H9 (cell line): ENCODE results near the gene TIMELESS. TPM values are rescaled to one million over a fixed set of nuclear protein-coding genes. Genes with fewer than 3 reads are reported as not detected.

Experiments
- DNase-seq: peaks from one replicate; pipeline ENCODE4 v3.0.0-alpha.2; 2017
- H2AFZ ChIP-seq: one replicate; pipeline ENCODE4 v1.6.1; 2013; ENCODE audit warnings: mild to moderate bottlenecking, low read length, control low read depth, moderate library complexity
- H2AK5ac ChIP-seq: 2 replicates; pipeline ENCODE4 v1.6.1; 2013; ENCODE audit warnings: low read length, control low read depth, mixed read lengths; ENCODE audit not compliant: insufficient read length
- H2BK120ac ChIP-seq: one replicate; pipeline ENCODE4 v1.6.1; 2013; ENCODE audit warnings: low read depth, mild to moderate bottlenecking, low read length, control low read depth, inconsistent platforms; ENCODE audit not compliant: poor library complexity, severe bottlenecking
- H2BK12ac ChIP-seq: 2 replicates; pipeline ENCODE4 v1.6.1; 2013; ENCODE audit warnings: low read length, control low read depth, mixed read lengths, low read depth; ENCODE audit not compliant: insufficient read length
- H2BK15ac ChIP-seq: 2 replicates; pipeline ENCODE4 v1.6.1; 2013; ENCODE audit warnings: low read depth, low read length, control low read depth
- H2BK20ac ChIP-seq: one replicate; pipeline ENCODE4 v1.6.1; 2013; ENCODE audit warnings: low read depth, mild to moderate bottlenecking, low read length, control low read depth, inconsistent platforms; ENCODE audit not compliant: poor library complexity, severe bottlenecking
- H2BK5ac ChIP-seq: 2 replicates; pipeline ENCODE4 v1.6.1; 2013; ENCODE audit warnings: low read length, control low read depth, mixed read lengths; ENCODE audit not compliant: insufficient read length
- H3K14ac ChIP-seq: 2 replicates; pipeline ENCODE4 v1.6.1; 2013; ENCODE audit warnings: low read length, control low read depth; ENCODE audit not compliant: insufficient read depth
- H3K18ac ChIP-seq: 2 replicates; pipeline ENCODE4 v1.6.1; 2013; ENCODE audit warnings: low read depth, mild to moderate bottlenecking, mixed read lengths, low read length, control low read depth; ENCODE audit not compliant: insufficient read length
- H3K23ac ChIP-seq: 2 replicates; pipeline ENCODE4 v1.6.1; 2013; ENCODE audit warnings: low read length, control low read depth, mixed read lengths, low read depth; ENCODE audit not compliant: insufficient read length
- H3K23me2 ChIP-seq: 2 replicates; pipeline ENCODE4 v1.6.1; 2013; ENCODE audit warnings: low read depth, mild to moderate bottlenecking, mixed read lengths, low read length, control low read depth; ENCODE audit not compliant: insufficient read length, poor library complexity, severe bottlenecking
- H3K27ac ChIP-seq: 2 replicates; pipeline ENCODE4 v1.5.1; 2013; ENCODE audit warnings: low read length, control low read depth, mixed read lengths, low read depth; ENCODE audit not compliant: insufficient read length
- H3K27me3 ChIP-seq: 2 replicates; pipeline ENCODE4 v1.6.1; 2013; ENCODE audit warnings: low read length, control low read depth, inconsistent platforms; ENCODE audit not compliant: insufficient read depth
- H3K4ac ChIP-seq: 2 replicates; pipeline ENCODE4 v1.6.1; 2013; ENCODE audit warnings: low read depth, mild to moderate bottlenecking, control low read depth, inconsistent platforms, low read length, moderate library complexity
- H3K4me1 ChIP-seq: 2 replicates; pipeline ENCODE4 v1.6.1; 2013; ENCODE audit warnings: low read length, control low read depth, inconsistent platforms; ENCODE audit not compliant: insufficient read depth
- H3K4me2 ChIP-seq: 2 replicates; pipeline ENCODE4 v1.6.1; 2013; ENCODE audit warnings: low read length, control low read depth, mixed read lengths; ENCODE audit not compliant: insufficient read length, insufficient read depth
- H3K56ac ChIP-seq: 2 replicates; pipeline ENCODE4 v1.6.1; 2013; ENCODE audit warnings: low read depth, mild to moderate bottlenecking, mixed read lengths, low read length, control low read depth; ENCODE audit not compliant: insufficient read length
- H3K79me1 ChIP-seq: 2 replicates; pipeline ENCODE4 v1.6.1; 2013; ENCODE audit warnings: low read depth, mild to moderate bottlenecking, moderate library complexity, low read length, control low read depth, inconsistent platforms; ENCODE audit not compliant: insufficient read depth, poor library complexity, severe bottlenecking
- H3K79me2 ChIP-seq: 2 replicates; pipeline ENCODE4 v1.6.1; 2013; ENCODE audit warnings: low read length, control low read depth, inconsistent platforms; ENCODE audit not compliant: insufficient read depth
- H3K9ac ChIP-seq: 2 replicates; pipeline ENCODE4 v1.6.1; 2013; ENCODE audit warnings: low read length, control low read depth, mixed read lengths; ENCODE audit not compliant: insufficient read length; ENCODE audit errors: extremely low read depth
- H3K9me3 ChIP-seq: one replicate; pipeline ENCODE4 v1.6.1; 2013; ENCODE audit warnings: low read depth, low read length, inconsistent platforms; ENCODE audit not compliant: control insufficient read depth
- H3T11ph ChIP-seq: one replicate; pipeline ENCODE4 v1.6.1; 2013; ENCODE audit warnings: mild to moderate bottlenecking, low read length, control low read depth, inconsistent platforms
- H4K20me1 ChIP-seq: one replicate; pipeline ENCODE4 v1.6.1; 2013; ENCODE audit not compliant: control insufficient read depth, insufficient read length, insufficient read depth
- H4K5ac ChIP-seq: 2 replicates; pipeline ENCODE4 v1.6.1; 2013; ENCODE audit warnings: low read depth, mild to moderate bottlenecking, mixed read lengths, low read length, control low read depth; ENCODE audit not compliant: insufficient read length
- H4K8ac ChIP-seq: replicated peaks from 2 replicates; pipeline ENCODE4 v1.6.1; 2013; ENCODE audit warnings: low read length, control low read depth, mixed read lengths, low read depth; ENCODE audit not compliant: insufficient read length
- H4K91ac ChIP-seq: 2 replicates; pipeline ENCODE4 v1.6.1; 2013; ENCODE audit warnings: low read depth, mild to moderate bottlenecking, moderate library complexity, mixed read lengths, low read length, control low read depth; ENCODE audit not compliant: insufficient read length
- H3K27ac Mint-ChIP-seq, 3 experiments: 2 replicates in 2 of 3; 3 replicates in 1 of 3; pipeline ENCODE4 v1.8.0; 2020 to 2021; ENCODE audit warnings: mixed read lengths in 3 of 3, mild to moderate bottlenecking in 1 of 3, moderate library complexity in 1 of 3
- H3K27me3 Mint-ChIP-seq: 2 replicates; pipeline ENCODE4 v1.8.0; 2021; ENCODE audit warnings: low read depth, mild to moderate bottlenecking, moderate library complexity, mixed read lengths
- H3K36me3 Mint-ChIP-seq, 3 experiments: 2 replicates in 2 of 3; 3 replicates in 1 of 3; pipeline ENCODE4 v1.8.0; 2020 to 2021; ENCODE audit warnings: low read depth in 3 of 3, mixed read lengths in 3 of 3; ENCODE audit not compliant: insufficient read depth in 1 of 3
- H3K4me1 Mint-ChIP-seq, 2 experiments: 2 replicates each; pipeline ENCODE4 v1.8.0; 2020; ENCODE audit warnings: mixed read lengths in 2 of 2
- H3K4me3 Mint-ChIP-seq, 2 experiments: 2 replicates in 1 of 2; 3 replicates in 1 of 2; pipeline ENCODE4 v1.8.0; 2020 to 2021; ENCODE audit warnings: mild to moderate bottlenecking in 2 of 2, mixed read lengths in 2 of 2, moderate library complexity in 1 of 2
- H3K9me3 Mint-ChIP-seq, 2 experiments: 2 replicates in 1 of 2; 3 replicates in 1 of 2; pipeline ENCODE4 v1.8.0; 2020; ENCODE audit warnings: mild to moderate bottlenecking in 2 of 2, mixed read lengths in 2 of 2, moderate library complexity in 1 of 2
- CTCF ChIP-seq: fragments of 200-600 bp; sonication (generic); conservative IDR thresholded peaks from 3 replicates; pipeline ENCODE4 v1.8.0; 2021; ENCODE audit warnings: antibody characterized with exemption, mild to moderate bottlenecking
- WGBS: extraction: QIAGEN DNeasy Blood & Tissue Kit; methylation state at CpG from one replicate; pipeline ENCODE4 v1.1.7; 2013; ENCODE audit warnings: missing lambda C conversion rate, low lambda C conversion rate, mixed read lengths; ENCODE audit not compliant: insufficient read length; ENCODE audit errors: extremely low coverage; 5-methylcytosine and 5-hydroxymethylcytosine counted together
- total RNA-seq: library from RNA; stranded (reverse); gene quantifications from 2 replicates; pipeline ENCODE4 v1.2.1, GENCODE V29; 2021

The TIMELESS gene
- total RNA-seq, 1 experiment from 2014 or later, result 68.0 TPM

GRCh38 chr12:56392331-56392730 lies 56.9 kb downstream of the TIMELESS start:
- WGBS, result no CpG with 5 or more reads among the region's 2 CpGs
- no peaks in the 10 kb centered on the region for H3K23me2 ChIP-seq
- H3K4me3 Mint-ChIP-seq, result no peak overlapping the region
- H3K9me3 ChIP-seq, result no peaks in the 10 kb centered on the region
- no peak overlapping the region for H4K91ac ChIP-seq
- no peak overlapping the region for H3K56ac ChIP-seq
- H2AFZ ChIP-seq, result no peak overlapping the region
- no peak overlapping the region for H3K23ac ChIP-seq
- H3K79me1 ChIP-seq, result no peaks in the 10 kb centered on the region
- H3K4ac ChIP-seq, result no peak overlapping the region
- no peak overlapping the region for H2BK12ac ChIP-seq
- peaks cover 6% of the 10 kb centered on the region in 2 experiments; a peak in 3 of 5 replicates for H3K9me3 Mint-ChIP-seq
- H2BK20ac ChIP-seq, result no peak overlapping the region
- no peak overlapping the region for H3K18ac ChIP-seq
- no peaks in the 10 kb centered on the region for H3K79me2 ChIP-seq
- H3K27me3 ChIP-seq, result no peaks in the 10 kb centered on the region
- no peak overlapping the region for H2BK120ac ChIP-seq
- no peak overlapping the region for H2AK5ac ChIP-seq
- TF ChIP-seq CTCF, result no peak
- no peaks in the 10 kb centered on the region for H3K4me1 ChIP-seq
- H3K14ac ChIP-seq, result no peak overlapping the region
- H2BK15ac ChIP-seq, result no peak overlapping the region
- no peak overlapping the region for H4K5ac ChIP-seq
- H4K8ac ChIP-seq, result no peak overlapping the region
- DNase-seq, result no peak
- H3K4me2 ChIP-seq, result no peak overlapping the region
- H3K4me1 Mint-ChIP-seq, result peaks cover 3 to 6% of the 10 kb centered on the region in 2 experiments
- no peaks in the 10 kb centered on the region for H4K20me1 ChIP-seq
- no peak overlapping the region for H3K27ac ChIP-seq
- no peaks in the 10 kb centered on the region; the same call in 1 of the 2 replicates for H3K27me3 Mint-ChIP-seq
- no peak overlapping the region for H3T11ph ChIP-seq
- no peak overlapping the region for H3K27ac Mint-ChIP-seq
- no peaks in the 10 kb centered on the region for H3K36me3 Mint-ChIP-seq
- no peak overlapping the region for H3K9ac ChIP-seq
- no peak overlapping the region for H2BK5ac ChIP-seq
